SK-N-SH treated with all-trans-retinoic acid at 6 μM for 48 hours (cell line): Measurements from ENCODE around the gene FBXW11.

Source experiments
- ATAC-seq: fragments of 200-7000 bp; cut with Tn5 transposase; 3 replicates; pipeline ENCODE4 v1.9.1; 2020; ENCODE audit warnings: mild to moderate bottlenecking, moderate library complexity
- ARNTL ChIP-seq: fragments of 450-650 bp; formaldehyde crosslinking; IDR thresholded peaks from 2 replicates; pipeline ENCODE4 v1.5.0; 2020; ENCODE audit warnings: low read depth, mild to moderate bottlenecking, moderate library complexity, borderline replicate concordance
- BACH2 ChIP-seq: fragments of 250-450 bp; sonication (Bioruptor Pico); IDR thresholded peaks from 2 replicates; pipeline ENCODE4 v1.9.0; 2021; ENCODE audit warnings: mild to moderate bottlenecking, borderline replicate concordance
- CSDC2 ChIP-seq: fragments of 250-450 bp; sonication (Bioruptor Pico); IDR thresholded peaks from 2 replicates; pipeline ENCODE4 v1.5.0; 2020; ENCODE audit warnings: mild to moderate bottlenecking, moderate library complexity
- GLIS3 ChIP-seq: fragments of 250-450 bp; sonication (Bioruptor Pico); IDR thresholded peaks from 2 replicates; pipeline ENCODE4 v1.5.0; 2020; ENCODE audit warnings: mild to moderate bottlenecking, moderate library complexity
- ISL1 ChIP-seq: fragments of 250-450 bp; sonication (Bioruptor Pico); IDR thresholded peaks from 2 replicates; pipeline ENCODE4 v2.1.2; 2022; ENCODE audit warnings: mild to moderate bottlenecking, moderate library complexity
- OSR1 ChIP-seq: fragments of 250-450 bp; sonication (Bioruptor Pico); IDR thresholded peaks from 2 replicates; pipeline ENCODE4 v1.8.0; 2022; ENCODE audit warnings: moderate library complexity, mild to moderate bottlenecking, inconsistent platforms
- PPARA ChIP-seq: fragments of 250-450 bp; sonication (Bioruptor Pico); IDR thresholded peaks from 2 replicates; pipeline ENCODE4 v1.5.0; 2020; ENCODE audit warnings: mild to moderate bottlenecking, borderline replicate concordance
- RARB ChIP-seq: fragments of 250-450 bp; sonication (Bioruptor Pico); IDR thresholded peaks from 2 replicates; pipeline ENCODE4 v1.8.0; 2021; ENCODE audit warnings: mild to moderate bottlenecking, moderate library complexity
- TCF4 ChIP-seq: fragments of 250-450 bp; sonication (Bioruptor Pico); IDR thresholded peaks from 2 replicates; pipeline ENCODE4 v1.8.0; 2021; ENCODE audit warnings: mild to moderate bottlenecking, moderate library complexity, borderline replicate concordance
- TOX ChIP-seq: fragments of 250-450 bp; sonication (Bioruptor Pico); IDR thresholded peaks from 2 replicates; pipeline ENCODE4 v1.8.0; 2021; ENCODE audit warnings: mild to moderate bottlenecking, moderate library complexity, borderline replicate concordance
- ZC3H10 ChIP-seq: fragments of 250-450 bp; sonication (Bioruptor Pico); IDR thresholded peaks from 2 replicates; pipeline ENCODE4 v1.5.1; 2021; ENCODE audit warnings: mild to moderate bottlenecking, moderate library complexity
- ZFP3 ChIP-seq: fragments of 250-450 bp; sonication (Bioruptor Pico); IDR thresholded peaks from 2 replicates; pipeline ENCODE4 v1.5.0; 2020; ENCODE audit warnings: mild to moderate bottlenecking, moderate library complexity
- ZFP30 ChIP-seq: fragments of 450-650 bp; formaldehyde crosslinking; IDR thresholded peaks from 2 replicates; pipeline ENCODE4 v1.5.0; 2022; ENCODE audit warnings: mild to moderate bottlenecking, moderate library complexity
- ZNF565 ChIP-seq: fragments of 450-650 bp; formaldehyde crosslinking; conservative IDR thresholded peaks from 2 replicates; pipeline ENCODE4 v1.5.0; 2020; ENCODE audit warnings: low read depth, mild to moderate bottlenecking, moderate library complexity
- ZNF70 ChIP-seq: fragments of 450-650 bp; formaldehyde crosslinking; IDR thresholded peaks from 2 replicates; pipeline ENCODE4 v1.5.0; 2020; ENCODE audit warnings: mild to moderate bottlenecking, moderate library complexity
- ZNF8 ChIP-seq: fragments of 450-650 bp; formaldehyde crosslinking; IDR thresholded peaks from 2 replicates; pipeline ENCODE4 v1.5.0; 2020; ENCODE audit warnings: mild to moderate bottlenecking, moderate library complexity
- TF ChIP-seq, protein P1 (sequence below): fragments of 250-450 bp; sonication (Bioruptor Pico); IDR thresholded peaks from 2 replicates; pipeline ENCODE4 v1.5.1; 2020; ENCODE audit warnings: low read depth, mild to moderate bottlenecking, moderate library complexity
- TF ChIP-seq, protein P2 (sequence below): fragments of 250-450 bp; sonication (Bioruptor Pico); IDR thresholded peaks from 2 replicates; pipeline ENCODE4 v1.5.0; 2020; ENCODE audit warnings: mild to moderate bottlenecking, moderate library complexity
- TF ChIP-seq, protein P3 (sequence below): fragments of 250-450 bp; sonication (Bioruptor Pico); IDR thresholded peaks from 2 replicates; pipeline ENCODE4 v1.8.0; 2021; ENCODE audit warnings: low read depth, mild to moderate bottlenecking, moderate library complexity, borderline replicate concordance
- TF ChIP-seq, protein P4 (sequence below): fragments of 250-450 bp; sonication (Bioruptor Pico); IDR thresholded peaks from 2 replicates; pipeline ENCODE4 v1.8.0; 2020; ENCODE audit warnings: mild to moderate bottlenecking, moderate library complexity, borderline replicate concordance

Gene FBXW11

DNA sequence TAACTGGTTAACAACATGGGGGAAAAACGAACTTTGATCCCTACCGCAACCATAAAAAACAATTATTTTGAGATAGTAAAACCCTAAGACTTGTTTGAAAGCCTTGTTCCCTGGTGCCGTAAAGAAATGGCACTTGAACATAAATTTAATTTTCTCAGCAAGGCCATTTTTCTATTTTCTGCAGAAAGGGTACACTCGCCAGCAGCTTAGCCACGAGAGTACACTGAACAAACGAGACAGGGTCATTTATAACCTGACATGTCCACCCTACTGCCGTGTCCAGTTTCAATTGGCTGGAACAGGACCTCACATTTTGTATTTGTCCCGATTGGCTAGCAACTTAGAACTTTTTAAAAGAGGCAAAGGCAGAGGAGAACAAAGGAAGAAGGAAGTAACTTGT is 26.8 kb downstream of the FBXW11 start:
- TF ChIP-seq ZNF565 (CRISPR knock-in tag), result no peak
- TF ChIP-seq ISL1 (CRISPR knock-in tag), result no peak
- TF ChIP-seq, protein P1, sequence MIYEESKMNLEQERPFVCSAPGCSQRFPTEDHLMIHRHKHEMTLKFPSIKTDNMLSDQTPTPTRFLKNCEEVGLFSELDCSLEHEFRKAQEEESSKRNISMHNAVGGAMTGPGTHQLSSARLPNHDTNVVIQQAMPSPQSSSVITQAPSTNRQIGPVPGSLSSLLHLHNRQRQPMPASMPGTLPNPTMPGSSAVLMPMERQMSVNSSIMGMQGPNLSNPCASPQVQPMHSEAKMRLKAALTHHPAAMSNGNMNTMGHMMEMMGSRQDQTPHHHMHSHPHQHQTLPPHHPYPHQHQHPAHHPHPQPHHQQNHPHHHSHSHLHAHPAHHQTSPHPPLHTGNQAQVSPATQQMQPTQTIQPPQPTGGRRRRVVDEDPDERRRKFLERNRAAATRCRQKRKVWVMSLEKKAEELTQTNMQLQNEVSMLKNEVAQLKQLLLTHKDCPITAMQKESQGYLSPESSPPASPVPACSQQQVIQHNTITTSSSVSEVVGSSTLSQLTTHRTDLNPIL (CRISPR knock-in tag), result no peak
- TF ChIP-seq, protein P2, sequence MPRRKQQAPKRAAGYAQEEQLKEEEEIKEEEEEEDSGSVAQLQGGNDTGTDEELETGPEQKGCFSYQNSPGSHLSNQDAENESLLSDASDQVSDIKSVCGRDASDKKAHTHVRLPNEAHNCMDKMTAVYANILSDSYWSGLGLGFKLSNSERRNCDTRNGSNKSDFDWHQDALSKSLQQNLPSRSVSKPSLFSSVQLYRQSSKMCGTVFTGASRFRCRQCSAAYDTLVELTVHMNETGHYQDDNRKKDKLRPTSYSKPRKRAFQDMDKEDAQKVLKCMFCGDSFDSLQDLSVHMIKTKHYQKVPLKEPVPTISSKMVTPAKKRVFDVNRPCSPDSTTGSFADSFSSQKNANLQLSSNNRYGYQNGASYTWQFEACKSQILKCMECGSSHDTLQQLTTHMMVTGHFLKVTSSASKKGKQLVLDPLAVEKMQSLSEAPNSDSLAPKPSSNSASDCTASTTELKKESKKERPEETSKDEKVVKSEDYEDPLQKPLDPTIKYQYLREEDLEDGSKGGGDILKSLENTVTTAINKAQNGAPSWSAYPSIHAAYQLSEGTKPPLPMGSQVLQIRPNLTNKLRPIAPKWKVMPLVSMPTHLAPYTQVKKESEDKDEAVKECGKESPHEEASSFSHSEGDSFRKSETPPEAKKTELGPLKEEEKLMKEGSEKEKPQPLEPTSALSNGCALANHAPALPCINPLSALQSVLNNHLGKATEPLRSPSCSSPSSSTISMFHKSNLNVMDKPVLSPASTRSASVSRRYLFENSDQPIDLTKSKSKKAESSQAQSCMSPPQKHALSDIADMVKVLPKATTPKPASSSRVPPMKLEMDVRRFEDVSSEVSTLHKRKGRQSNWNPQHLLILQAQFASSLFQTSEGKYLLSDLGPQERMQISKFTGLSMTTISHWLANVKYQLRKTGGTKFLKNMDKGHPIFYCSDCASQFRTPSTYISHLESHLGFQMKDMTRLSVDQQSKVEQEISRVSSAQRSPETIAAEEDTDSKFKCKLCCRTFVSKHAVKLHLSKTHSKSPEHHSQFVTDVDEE, result no peak
- TF ChIP-seq TOX (CRISPR knock-in tag), result no peak
- TF ChIP-seq OSR1 (CRISPR knock-in tag), result no peak
- TF ChIP-seq ZFP30, result no peak
- no peak for TF ChIP-seq ZC3H10 (CRISPR knock-in tag)
- TF ChIP-seq CSDC2 (CRISPR knock-in tag), result no peak
- no peak for TF ChIP-seq ZNF8 (CRISPR knock-in tag)
- TF ChIP-seq TCF4 (CRISPR knock-in tag), result no peak
- no peak for ATAC-seq

DNA sequence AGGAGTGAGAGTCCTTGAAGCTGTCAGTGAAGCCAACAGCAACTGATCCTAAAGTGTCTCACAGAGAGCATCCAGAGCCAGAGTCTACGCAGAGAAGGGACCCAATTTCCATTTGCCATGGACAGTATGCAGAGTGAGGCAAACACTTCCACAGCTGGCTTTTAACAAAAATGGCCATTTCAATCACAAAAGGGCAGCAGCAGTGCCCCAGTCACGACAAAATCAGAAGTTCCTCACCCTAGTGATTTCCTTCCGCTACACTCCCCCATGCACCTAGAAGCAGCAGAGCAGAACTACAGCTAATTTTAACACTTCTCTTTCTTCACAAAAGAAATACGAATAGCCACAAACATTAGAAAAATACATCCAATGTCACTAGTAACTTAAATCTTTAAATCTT is 27.9 kb downstream of the FBXW11 start:
- no peak for ATAC-seq
- TF ChIP-seq, protein P3, sequence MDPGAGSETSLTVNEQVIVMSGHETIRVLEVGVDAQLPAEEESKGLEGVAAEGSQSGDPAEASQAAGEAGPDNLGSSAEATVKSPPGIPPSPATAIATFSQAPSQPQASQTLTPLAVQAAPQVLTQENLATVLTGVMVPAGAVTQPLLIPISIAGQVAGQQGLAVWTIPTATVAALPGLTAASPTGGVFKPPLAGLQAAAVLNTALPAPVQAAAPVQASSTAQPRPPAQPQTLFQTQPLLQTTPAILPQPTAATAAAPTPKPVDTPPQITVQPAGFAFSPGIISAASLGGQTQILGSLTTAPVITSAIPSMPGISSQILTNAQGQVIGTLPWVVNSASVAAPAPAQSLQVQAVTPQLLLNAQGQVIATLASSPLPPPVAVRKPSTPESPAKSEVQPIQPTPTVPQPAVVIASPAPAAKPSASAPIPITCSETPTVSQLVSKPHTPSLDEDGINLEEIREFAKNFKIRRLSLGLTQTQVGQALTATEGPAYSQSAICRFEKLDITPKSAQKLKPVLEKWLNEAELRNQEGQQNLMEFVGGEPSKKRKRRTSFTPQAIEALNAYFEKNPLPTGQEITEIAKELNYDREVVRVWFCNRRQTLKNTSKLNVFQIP, result no peak
- TF ChIP-seq ISL1 (CRISPR knock-in tag) (no peak), OSR1 (CRISPR knock-in tag) (no peak), ZC3H10 (CRISPR knock-in tag) (no peak), CSDC2 (CRISPR knock-in tag) (no peak)
- TF ChIP-seq, protein P4, sequence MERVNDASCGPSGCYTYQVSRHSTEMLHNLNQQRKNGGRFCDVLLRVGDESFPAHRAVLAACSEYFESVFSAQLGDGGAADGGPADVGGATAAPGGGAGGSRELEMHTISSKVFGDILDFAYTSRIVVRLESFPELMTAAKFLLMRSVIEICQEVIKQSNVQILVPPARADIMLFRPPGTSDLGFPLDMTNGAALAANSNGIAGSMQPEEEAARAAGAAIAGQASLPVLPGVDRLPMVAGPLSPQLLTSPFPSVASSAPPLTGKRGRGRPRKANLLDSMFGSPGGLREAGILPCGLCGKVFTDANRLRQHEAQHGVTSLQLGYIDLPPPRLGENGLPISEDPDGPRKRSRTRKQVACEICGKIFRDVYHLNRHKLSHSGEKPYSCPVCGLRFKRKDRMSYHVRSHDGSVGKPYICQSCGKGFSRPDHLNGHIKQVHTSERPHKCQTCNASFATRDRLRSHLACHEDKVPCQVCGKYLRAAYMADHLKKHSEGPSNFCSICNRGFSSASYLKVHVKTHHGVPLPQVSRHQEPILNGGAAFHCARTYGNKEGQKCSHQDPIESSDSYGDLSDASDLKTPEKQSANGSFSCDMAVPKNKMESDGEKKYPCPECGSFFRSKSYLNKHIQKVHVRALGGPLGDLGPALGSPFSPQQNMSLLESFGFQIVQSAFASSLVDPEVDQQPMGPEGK, result no peak
- TF ChIP-seq, protein P1 (CRISPR knock-in tag), result no peak

- ATAC-seq, result no peak
- TF ChIP-seq, protein P1 (CRISPR knock-in tag), result no peak
- TF ChIP-seq, protein P2, result no peak
- no peak for TF ChIP-seq ARNTL (CRISPR knock-in tag)
- TF ChIP-seq, protein P4, result no peak
- no peak for TF ChIP-seq GLIS3 (CRISPR knock-in tag)
- no peak for TF ChIP-seq BACH2 (CRISPR knock-in tag)
- TF ChIP-seq ZC3H10 (CRISPR knock-in tag), result no peak
- TF ChIP-seq RARB (CRISPR knock-in tag), result no peak
- TF ChIP-seq ZNF8 (CRISPR knock-in tag), result no peak
- TF ChIP-seq ZFP3 (CRISPR knock-in tag), result no peak
- TF ChIP-seq ZFP30, result no peak
- TF ChIP-seq TCF4 (CRISPR knock-in tag), result no peak
- no peak for TF ChIP-seq ZNF70 (CRISPR knock-in tag)
- TF ChIP-seq ZNF565 (CRISPR knock-in tag), result no peak
- no peak for TF ChIP-seq ISL1 (CRISPR knock-in tag)
- TF ChIP-seq PPARA (CRISPR knock-in tag), result no peak
- TF ChIP-seq OSR1 (CRISPR knock-in tag), result no peak
Observed at GRCh38 chr5:171978016-171978415, 28.4 kb downstream of the FBXW11 start.
